HG03520 (cell line): ENCODE data around the gene DOCK1.

Experiments
- ATAC-seq: cut with Tn5 transposase; IDR thresholded peaks from one replicate; pipeline ENCODE4 v1.9.1; 2021; ENCODE audit warnings: mild to moderate bottlenecking, moderate library complexity; ENCODE audit not compliant: unreplicated experiment

DOCK1 gene

DNA sequence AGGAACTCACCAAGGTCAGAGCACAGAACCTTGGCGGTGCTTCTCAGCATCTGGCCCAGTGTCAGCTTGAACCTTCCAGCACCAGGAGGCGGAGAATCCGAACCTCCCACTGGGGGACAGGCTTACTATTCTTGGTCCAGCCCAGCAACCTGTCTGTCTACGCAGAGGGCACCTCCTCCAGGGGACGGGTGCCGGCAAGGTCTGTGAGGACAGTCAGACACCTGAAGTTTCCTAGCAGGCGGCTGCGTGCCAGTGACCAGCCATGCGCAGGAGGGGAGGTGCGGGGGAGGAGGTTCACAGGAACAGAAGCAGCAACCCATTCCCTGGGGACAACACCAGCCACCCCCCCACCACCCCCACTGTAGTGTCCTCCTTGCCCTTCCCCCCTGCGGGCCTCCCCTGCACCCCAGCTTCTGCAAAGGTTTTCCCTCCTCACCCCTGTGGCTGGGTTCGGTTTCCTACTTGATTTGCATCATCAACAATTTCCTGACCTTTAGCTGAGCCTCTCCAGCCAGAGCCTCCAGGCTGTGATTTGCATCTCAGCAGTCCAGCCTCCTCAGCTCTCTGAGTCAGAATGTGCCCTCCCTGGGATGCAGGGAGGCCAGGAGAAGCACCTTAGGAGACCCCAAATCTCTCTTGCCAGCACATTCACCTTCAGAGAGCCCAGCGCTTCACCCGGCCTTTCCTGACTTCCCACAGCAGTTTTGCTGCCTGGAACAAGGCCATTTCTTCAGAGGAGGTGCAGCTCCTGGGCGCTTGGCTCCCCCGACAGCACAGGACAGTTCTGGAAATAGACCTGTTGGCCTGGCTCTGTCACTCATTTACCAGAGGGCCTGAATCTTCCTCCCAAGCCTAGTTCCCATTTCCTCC is 536.4 kb downstream of the DOCK1 start:
- no peak for ATAC-seq

- ATAC-seq = no peak
These were observed 536.9 kb downstream of the DOCK1 start for GRCh38 chr10:127442220-127442525.

DNA sequence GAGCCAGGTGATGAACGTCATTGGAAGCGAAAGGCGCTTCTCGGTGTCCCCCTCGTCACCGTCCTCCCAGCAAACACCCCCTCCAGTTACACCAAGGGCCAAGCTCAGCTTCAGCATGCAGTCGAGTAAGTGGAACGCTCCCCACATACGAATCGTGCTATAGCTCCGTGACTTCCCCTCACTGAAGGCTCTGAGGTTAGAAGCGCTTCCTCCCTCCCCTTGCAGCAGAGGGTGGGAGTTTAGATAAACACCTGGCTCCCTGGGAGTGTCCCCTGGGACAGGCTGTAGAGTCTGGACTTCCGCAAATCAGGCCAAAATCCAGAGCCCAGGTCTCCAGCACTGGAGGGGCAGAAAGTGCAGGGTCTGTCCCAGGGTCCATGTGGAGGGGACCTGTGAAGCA is 538.9 kb downstream of the DOCK1 start:
- ATAC-seq = no peak

GRCh38 chr10:127447197-127447596 is 542.0 kb downstream of the DOCK1 start:
- no peak for ATAC-seq

DNA sequence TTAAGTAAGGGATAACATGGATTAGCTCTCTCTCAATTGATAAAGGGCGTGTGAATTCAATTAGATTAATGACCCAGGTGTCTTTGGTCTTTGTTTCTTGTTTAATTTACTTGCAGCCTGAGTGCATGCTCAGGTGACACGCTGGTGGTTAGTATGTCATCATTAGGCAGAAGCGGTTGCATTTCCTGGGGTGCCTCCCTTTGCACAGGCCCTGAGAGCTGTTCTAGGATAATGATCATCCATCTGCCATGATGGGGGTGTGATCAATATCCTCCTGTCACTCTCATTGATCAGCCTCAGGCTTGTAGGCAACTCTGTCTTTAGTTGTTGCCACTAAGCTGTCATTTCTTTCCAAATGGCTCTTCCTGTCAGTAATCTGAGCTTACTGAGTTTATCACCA is 544.3 kb downstream of the DOCK1 start:
- no peak for ATAC-seq

DNA sequence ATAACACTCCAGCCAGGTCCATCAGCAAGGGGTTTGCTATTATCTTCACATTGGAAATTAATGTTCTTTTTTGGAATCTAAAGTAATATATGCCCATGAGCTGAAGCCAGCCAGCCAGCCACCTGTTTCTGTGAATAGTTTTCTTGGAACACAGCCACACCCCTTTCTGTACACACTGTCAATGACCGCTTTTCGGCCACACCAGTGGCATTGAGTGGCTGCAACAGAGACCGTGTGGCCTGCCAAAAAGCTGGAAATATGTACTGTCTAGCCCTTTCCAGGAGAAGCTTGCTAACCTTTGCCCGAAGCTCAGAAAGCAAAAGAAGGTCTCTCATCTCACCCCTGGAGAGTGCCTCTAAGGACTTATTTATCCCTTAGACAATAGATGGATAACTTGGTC is 545.4 kb downstream of the DOCK1 start:
- no peak for ATAC-seq

- ATAC-seq = no peak
These were observed 546.4 kb downstream of the DOCK1 start for GRCh38 chr10:127451628-127452027.

GRCh38 chr10:127452568-127452967 is 547.3 kb downstream of the DOCK1 start:
- ATAC-seq = no peak

DNA sequence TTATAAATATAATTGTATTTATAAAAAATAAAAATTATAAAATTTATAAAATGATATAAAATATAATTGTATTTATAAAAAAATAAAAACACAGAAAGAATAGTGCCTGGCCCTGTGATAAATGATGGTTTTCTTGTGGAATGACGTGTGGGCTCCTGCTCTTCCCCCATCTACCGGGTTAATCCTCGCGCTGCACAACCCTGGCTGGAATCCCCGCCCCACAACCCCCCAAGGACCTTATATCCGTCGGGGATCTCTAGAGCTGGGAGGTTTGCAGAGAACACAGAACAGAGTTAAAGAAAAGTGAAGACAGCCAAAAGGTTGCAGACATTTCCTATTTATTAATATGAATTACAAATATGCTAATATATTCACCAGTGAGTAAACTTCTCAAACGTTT is 548.5 kb downstream of the DOCK1 start:
- ATAC-seq = no peak

DNA sequence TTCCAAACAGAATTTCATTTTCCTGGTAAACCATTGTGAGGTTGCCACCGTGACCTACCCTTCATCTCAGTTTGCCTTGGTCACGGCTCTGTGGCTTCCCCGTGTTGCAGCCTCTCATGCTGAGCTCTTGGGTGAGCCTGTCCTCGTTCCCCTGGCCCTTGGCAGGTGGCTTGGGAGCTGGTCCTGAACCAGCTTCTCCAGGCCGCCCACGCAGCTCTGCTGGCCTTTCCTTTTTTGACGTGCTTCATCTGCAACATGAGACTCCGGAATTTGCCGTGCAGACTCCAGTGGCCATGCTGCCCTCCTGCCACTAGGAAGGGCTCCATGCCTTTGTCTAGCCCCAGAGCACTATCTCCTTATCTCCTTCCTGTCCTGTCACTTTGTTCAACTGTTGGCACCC is 550.9 kb downstream of the DOCK1 start:
- ATAC-seq = no peak

DNA sequence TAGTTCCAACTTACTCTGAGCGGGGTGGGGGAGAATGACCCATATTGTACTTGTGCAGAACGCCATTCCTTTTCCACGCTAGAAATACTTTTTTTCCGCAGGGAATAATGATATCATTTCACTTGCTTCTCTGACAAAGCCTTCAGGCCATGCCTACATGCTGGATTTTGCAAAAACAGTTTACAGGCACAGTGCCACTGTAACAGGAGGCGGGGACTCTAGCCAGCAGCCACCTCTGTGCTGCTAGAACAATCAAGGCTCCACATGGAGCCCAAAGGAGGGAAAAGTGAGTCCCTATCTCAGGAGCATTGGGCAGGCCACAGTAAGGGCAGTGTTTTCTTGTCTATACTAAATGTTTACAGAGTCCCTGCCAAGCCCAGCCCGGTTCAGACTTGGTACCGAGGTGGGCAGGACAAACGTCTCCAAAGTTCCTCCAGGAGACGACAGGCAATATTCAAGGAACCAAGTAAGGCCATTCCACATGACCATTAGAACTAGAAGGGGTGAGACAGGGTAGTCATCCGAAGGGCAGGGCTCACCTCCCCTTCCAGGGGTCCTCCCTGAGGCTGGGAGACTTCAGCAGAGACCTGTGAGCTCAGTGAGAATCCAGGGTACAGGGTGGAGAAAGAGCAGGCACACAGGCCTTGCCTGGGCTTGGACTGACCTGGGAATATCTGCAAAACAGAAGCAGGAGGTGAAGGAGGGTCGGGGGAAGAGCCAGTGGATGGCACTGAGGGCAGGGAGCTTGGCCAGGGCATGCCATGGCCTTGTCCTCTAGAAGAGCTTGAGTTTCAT is 553.0 kb downstream of the DOCK1 start:
- ATAC-seq = no peak

DNA sequence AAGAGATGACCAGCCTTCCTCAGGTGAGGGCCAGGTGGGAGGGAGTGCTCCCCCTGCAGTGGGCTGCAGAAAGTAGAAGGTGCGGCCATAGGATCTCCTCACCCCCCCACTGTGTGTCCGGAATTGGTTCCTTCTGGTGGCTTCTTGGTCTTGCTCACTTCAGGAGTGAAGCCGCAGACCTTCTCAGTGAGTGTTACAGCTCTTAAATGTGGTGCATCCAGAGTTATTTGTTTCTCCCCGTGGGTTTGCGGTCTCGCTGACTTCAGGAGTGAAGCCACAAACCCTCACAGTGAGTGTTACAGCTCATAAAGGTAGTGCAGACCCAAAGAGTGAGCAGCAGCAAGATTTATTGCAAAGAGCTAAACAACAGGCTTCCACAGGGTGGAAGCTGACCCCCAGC is 553.6 kb downstream of the DOCK1 start:
- ATAC-seq = no peak

DNA sequence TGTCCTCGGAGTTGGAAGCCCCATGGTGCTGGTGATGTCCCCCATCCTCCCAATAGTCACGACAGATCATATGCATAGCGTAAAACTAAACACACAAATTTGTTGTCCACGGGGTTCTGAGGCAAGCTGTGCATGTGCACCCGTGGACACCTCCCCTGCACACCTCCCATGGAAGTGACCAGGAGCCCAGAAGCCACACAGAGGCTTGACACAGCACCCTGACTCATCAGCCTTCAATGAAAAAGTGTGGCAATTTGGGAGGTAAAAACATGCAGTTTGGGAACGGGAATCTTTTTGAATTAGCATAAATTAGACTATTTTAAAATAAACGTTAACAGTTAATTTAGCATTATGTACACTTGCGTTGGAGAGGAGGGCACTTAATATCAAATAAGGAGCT is 554.7 kb downstream of the DOCK1 start:
- no peak for ATAC-seq

DNA sequence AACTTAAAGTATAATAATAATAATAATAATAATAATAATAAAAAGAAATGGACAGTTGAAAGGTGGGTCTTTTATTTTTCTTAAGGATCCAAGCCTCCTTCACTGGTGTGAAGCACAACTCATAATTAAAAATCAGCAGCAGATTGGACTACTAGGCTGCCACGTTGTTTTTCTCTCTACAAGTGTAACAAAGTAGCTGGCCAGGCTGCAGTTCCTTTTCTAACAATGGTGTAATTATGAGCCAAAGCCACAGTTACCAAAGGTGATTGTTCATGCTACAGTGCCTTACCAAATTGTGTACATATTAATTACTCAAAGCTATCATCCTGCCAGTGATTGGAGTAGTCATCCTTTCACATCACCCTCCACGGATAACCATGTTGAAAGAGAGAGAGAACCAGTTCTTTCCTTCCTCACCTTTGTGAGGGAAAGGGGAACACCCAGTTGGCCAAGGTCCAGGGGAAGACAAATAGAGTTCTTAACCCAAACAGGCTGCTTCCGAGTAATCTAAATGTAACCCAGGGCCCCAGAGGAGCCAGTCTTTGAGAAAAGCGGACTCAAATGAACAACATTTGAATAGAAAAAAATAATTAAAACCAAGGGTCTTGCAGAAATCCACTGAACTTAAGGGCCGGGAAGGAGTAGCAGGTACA is 557.5 kb downstream of the DOCK1 start:
- no peak for ATAC-seq

DNA sequence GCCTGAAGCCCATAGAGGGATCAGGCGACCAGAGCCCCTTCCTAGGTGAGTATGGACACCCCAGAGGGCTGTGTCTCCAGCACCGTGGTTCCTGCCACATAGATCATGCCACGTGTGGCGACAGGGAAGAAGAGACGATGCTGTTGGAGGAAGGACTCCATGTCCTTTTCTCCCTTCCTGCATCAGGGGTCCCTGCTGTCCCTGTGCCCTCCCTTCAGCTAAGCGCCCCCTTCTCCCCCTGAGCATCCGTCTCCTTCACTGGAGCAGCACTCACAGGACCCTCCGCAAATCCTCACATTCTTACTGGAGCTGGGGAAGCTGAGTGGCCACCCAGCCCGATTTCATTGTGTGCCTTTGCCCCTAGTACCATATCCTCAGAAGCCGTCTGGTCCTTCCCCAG is 558.3 kb downstream of the DOCK1 start:
- no peak for ATAC-seq

DNA sequence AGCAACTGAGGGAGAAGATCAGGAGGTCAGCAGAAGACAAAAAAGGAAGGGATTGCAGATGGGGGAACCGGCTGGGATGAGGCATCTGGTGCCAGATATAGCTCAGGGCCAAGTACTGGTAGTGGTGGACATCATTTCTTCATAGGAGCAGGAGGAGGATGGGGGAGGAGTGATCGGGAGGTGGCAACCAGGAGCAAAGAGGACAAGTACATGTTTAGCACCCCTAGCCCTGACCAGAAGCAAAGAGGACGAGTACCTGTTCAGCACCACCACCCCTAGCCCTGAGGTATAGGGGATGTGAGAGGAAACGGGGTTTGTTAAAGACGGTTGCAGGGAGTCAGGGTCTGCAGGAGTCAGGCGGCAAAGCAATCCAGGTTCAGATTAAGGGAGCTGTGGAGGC is 559.3 kb downstream of the DOCK1 start:
- ATAC-seq = no peak

GRCh38 chr10:127467811-127468210 is 562.6 kb downstream of the DOCK1 start:
- no peak for ATAC-seq

- no peak for ATAC-seq
These were observed 563.4 kb downstream of the DOCK1 start for GRCh38 chr10:127468632-127469031.

- no peak for ATAC-seq
These were observed 565.7 kb downstream of the DOCK1 start for GRCh38 chr10:127470911-127471310.

GRCh38 chr10:127472976-127473375 is 567.7 kb downstream of the DOCK1 start:
- ATAC-seq = no peak

DNA sequence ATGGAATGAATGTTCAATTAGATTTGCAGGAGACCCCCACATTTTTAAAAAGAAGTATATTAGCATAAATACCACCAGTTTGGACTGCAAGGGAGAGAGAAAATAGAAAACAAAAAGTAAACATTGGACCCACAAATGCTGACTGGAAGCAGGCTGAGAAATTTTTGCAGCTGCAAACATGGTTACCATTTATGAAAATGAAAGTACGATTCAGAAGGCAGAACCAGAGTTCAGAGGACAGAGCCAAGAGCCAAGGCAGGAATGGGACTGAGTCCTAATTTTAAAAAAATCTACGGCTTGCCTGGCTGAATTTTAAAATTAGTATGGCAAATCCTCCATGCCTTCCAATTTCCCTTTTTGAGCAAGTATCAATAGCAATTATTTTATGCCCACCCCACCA is 569.3 kb downstream of the DOCK1 start:
- ATAC-seq = no peak
